Measurements from ENCODE around the gene MDFIC2. TPM values are rescaled to one million over a fixed set of nuclear protein-coding genes. Genes with fewer than 3 reads are reported as not detected.

MDFIC2 gene
- total RNA-seq, 2 experiments from 2014 or later: not detected

GRCh38 chr3:70185661-70186060 is 126.8 kb downstream of the MDFIC2 start:
- POLR2A ChIA-PET: no interaction called here
- Mint-ChIP-seq H3K27me3 (no peaks in the 10 kb centered on the region), H3K4me3 (no peak overlapping the region)

GRCh38 chr3:70183781-70184504 is 128.5 kb downstream of the MDFIC2 start:
- DNase-seq: no peak
- POLR2A ChIA-PET: no interaction called here
- Mint-ChIP-seq H3K27ac (no peak overlapping the region), H3K4me1 (no peaks in the 10 kb centered on the region), H3K9me3 (no peaks in the 10 kb centered on the region), H3K27me3 (no peaks in the 10 kb centered on the region), H3K36me3 (no peaks in the 10 kb centered on the region), H3K4me3 (no peak overlapping the region)
- ATAC-seq (ENCODE audit: low read depth): no peak

More at GRCh38 chr3:70185661-70186060, 126.8 kb downstream of the MDFIC2 start:
- Mint-ChIP-seq H3K9me3 (no peaks in the 10 kb centered on the region), H3K4me1 (no peaks in the 10 kb centered on the region), H3K27ac (no peak overlapping the region), H3K36me3 (no peaks in the 10 kb centered on the region)
- DNase-seq: no peak
- ATAC-seq (ENCODE audit: low read depth): no peak

- H3K9me3 Mint-ChIP-seq: no peaks in the 10 kb centered on the region
- no peak overlapping the region for H3K4me3 Mint-ChIP-seq
- DNase-seq (no peak), ATAC-seq (ENCODE audit: low read depth) (no peak)
- H3K27ac Mint-ChIP-seq: no peak overlapping the region
- H3K4me1 Mint-ChIP-seq: no peaks in the 10 kb centered on the region
- POLR2A ChIA-PET: no interaction called here
- no peaks in the 10 kb centered on the region for H3K36me3 Mint-ChIP-seq
- H3K27me3 Mint-ChIP-seq: no peaks in the 10 kb centered on the region
These were observed 130.3 kb downstream of the MDFIC2 start for GRCh38 chr3:70182166-70182565.

GRCh38 chr3:70180664-70181063 is 131.8 kb downstream of the MDFIC2 start:
- DNase-seq (no peak), ATAC-seq (ENCODE audit: low read depth) (no peak)
- POLR2A ChIA-PET: no interaction called here
- H3K4me1 Mint-ChIP-seq: no peaks in the 10 kb centered on the region
- H3K9me3 Mint-ChIP-seq: no peaks in the 10 kb centered on the region
- no peak overlapping the region for H3K27ac Mint-ChIP-seq
- no peaks in the 10 kb centered on the region for H3K36me3 Mint-ChIP-seq
- no peak overlapping the region for H3K4me3 Mint-ChIP-seq
- no peaks in the 10 kb centered on the region for H3K27me3 Mint-ChIP-seq

- Mint-ChIP-seq H3K4me3 (no peak overlapping the region), H3K36me3 (no peaks in the 10 kb centered on the region), H3K27me3 (peaks cover 5% of the 10 kb centered on the region), H3K9me3 (no peaks in the 10 kb centered on the region), H3K27ac (no peak overlapping the region), H3K4me1 (no peaks in the 10 kb centered on the region)
- POLR2A ChIA-PET: no interaction called here
- no peak for DNase-seq
- ATAC-seq (ENCODE audit: low read depth): no peak
These were observed 133.3 kb downstream of the MDFIC2 start for GRCh38 chr3:70179111-70179510.

GRCh38 chr3:70177881-70178645 is 134.4 kb downstream of the MDFIC2 start:
- H3K27ac Mint-ChIP-seq: no peak overlapping the region
- POLR2A ChIA-PET: no interaction called here
- no peak overlapping the region for H3K4me3 Mint-ChIP-seq
- DNase-seq (no peak), ATAC-seq (ENCODE audit: low read depth) (no peak)
- H3K4me1 Mint-ChIP-seq: no peaks in the 10 kb centered on the region
- H3K27me3 Mint-ChIP-seq: peaks cover 8% of the 10 kb centered on the region
- no peaks in the 10 kb centered on the region for H3K36me3 Mint-ChIP-seq
- no peaks in the 10 kb centered on the region for H3K9me3 Mint-ChIP-seq

- H3K27me3 Mint-ChIP-seq: peaks cover 12% of the 10 kb centered on the region
- H3K4me1 Mint-ChIP-seq: no peaks in the 10 kb centered on the region
- H3K27ac Mint-ChIP-seq: no peak overlapping the region
- H3K9me3 Mint-ChIP-seq: no peaks in the 10 kb centered on the region
- POLR2A ChIA-PET: no interaction called here
- no peak overlapping the region for H3K4me3 Mint-ChIP-seq
- no peak for DNase-seq
- H3K36me3 Mint-ChIP-seq: no peaks in the 10 kb centered on the region
- no peak for ATAC-seq (ENCODE audit: low read depth)
These were observed 136.2 kb downstream of the MDFIC2 start for GRCh38 chr3:70176224-70176623.

GRCh38 chr3:70156808-70157207 is 155.6 kb downstream of the MDFIC2 start:
- Mint-ChIP-seq H3K4me1 (no peaks in the 10 kb centered on the region), H3K36me3 (no peaks in the 10 kb centered on the region), H3K27ac (no peak overlapping the region), H3K9me3 (no peaks in the 10 kb centered on the region), H3K4me3 (no peak overlapping the region), H3K27me3 (peaks cover 4% of the 10 kb centered on the region)
- DNase-seq (no peak), ATAC-seq (ENCODE audit: low read depth) (no peak)
- POLR2A ChIA-PET: no interaction called here

- ATAC-seq (ENCODE audit: low read depth) (no peak), DNase-seq (no peak)
- Mint-ChIP-seq H3K4me1 (no peaks in the 10 kb centered on the region), H3K9me3 (no peaks in the 10 kb centered on the region), H3K27ac (no peak overlapping the region), H3K36me3 (no peaks in the 10 kb centered on the region), H3K4me3 (no peak overlapping the region), H3K27me3 (peaks cover 2% of the 10 kb centered on the region)
- POLR2A ChIA-PET: no interaction called here
These were observed 161.8 kb downstream of the MDFIC2 start for GRCh38 chr3:70150599-70150998.

- Mint-ChIP-seq H3K4me3 (no peak overlapping the region), H3K9me3 (no peaks in the 10 kb centered on the region), H3K27ac (no peak overlapping the region), H3K4me1 (no peaks in the 10 kb centered on the region), H3K36me3 (no peaks in the 10 kb centered on the region), H3K27me3 (peaks cover 2% of the 10 kb centered on the region)
- no peak for ATAC-seq (ENCODE audit: low read depth)
- DNase-seq: no peak
- POLR2A ChIA-PET: no interaction called here
These were observed 162.6 kb downstream of the MDFIC2 start for GRCh38 chr3:70149714-70150400.

Measured in activated naive CD8-positive, alpha-beta T cell treated with anti-CD3 and anti-CD28 coated beads, Interleukin-2, amount 10 ng/mL, durations not matched to agents 7 days and 5 days (primary cell).